A549 (cell line): Measurements from ENCODE around the gene ITGAL. TPM values are rescaled to one million over a fixed set of nuclear protein-coding genes. Genes with fewer than 3 reads are reported as not detected.

Source experiments
- ATAC-seq, 2 experiments: fragments of 200-7000 bp in 1 of 2; fragments of >200 bp in 1 of 2; cut with Nextera tagmentation in 1 of 2; cut with Tn5 transposase in 1 of 2; 3 replicates each; pipeline versions ENCODE4 v1.8.0 to v1.9.1; 2018 to 2020; ENCODE audit warnings: mild to moderate bottlenecking in 1 of 2, moderate library complexity in 1 of 2
- CTCF ChIA-PET: fragments of 300-600 bp; sonication (Branson Sonifier 250); formaldehyde crosslinking; extraction: SDS; loops from one replicate; lab custom pipeline; 2021; ENCODE audit warnings: antibody characterized with exemption, inconsistent platforms; lab: Yijun Ruan, JAX
- POLR2A ChIA-PET: fragments of 350-600 bp; formaldehyde crosslinking; extraction: SDS; loops from one replicate; lab custom pipeline; 2021; ENCODE audit warnings: antibody characterized with exemption, inconsistent platforms; lab: Yijun Ruan, JAX
- DNase-seq, 2 experiments: peaks; one replicate each; pipeline versions ENCODE4 v3.0.0 to v3.0.0-alpha.2; 2011 to 2016; ENCODE audit warnings: low read depth in 1 of 2, low spot score in 1 of 2
- FAIRE-seq: peaks from 2 replicates; lab custom pipeline; 2011; peaks lifted over from hg19 to GRCh38; lab: Jason Lieb, UNC
- H3K27ac ChIP-seq, 2 experiments: fragments of >200 bp; sonication (Bioruptor Twin); formaldehyde crosslinking; 3 replicates each; pipeline ENCODE4 v1.5.1; 2016 to 2017
- H3K4me1 ChIP-seq: fragments of >200 bp; sonication (Bioruptor Twin); formaldehyde crosslinking; 3 replicates; pipeline ENCODE4 v1.6.1; 2016
- H3K4me2 ChIP-seq: fragments of >200 bp; sonication (Bioruptor Twin); formaldehyde crosslinking; 3 replicates; pipeline ENCODE4 v1.6.1; 2016
- H3K4me3 ChIP-seq: fragments of >200 bp; sonication (Bioruptor Twin); formaldehyde crosslinking; 3 replicates; pipeline ENCODE4 v1.5.1; 2016
- H3K9me3 ChIP-seq: fragments of >200 bp; sonication (Bioruptor Twin); formaldehyde crosslinking; 3 replicates; pipeline ENCODE4 v1.6.1; 2016
- BCL3 ChIP-seq: fragments of >200 bp; sonication (Bioruptor Twin); formaldehyde crosslinking; IDR thresholded peaks from 3 replicates; pipeline ENCODE4 v1.6.1; 2016
- CTCF ChIP-seq: fragments of >200 bp; sonication (Bioruptor Twin); formaldehyde crosslinking; IDR thresholded peaks from 3 replicates; pipeline ENCODE4 v1.5.1; 2016
- E2F6 ChIP-seq: IDR thresholded peaks from 2 replicates; pipeline ENCODE4 v1.6.1; 2012; ENCODE audit warnings: low read depth, borderline replicate concordance
- ESRRA ChIP-seq: fragments of 150-350 bp; IDR thresholded peaks from 2 replicates; pipeline ENCODE4 v1.6.1; 2014; ENCODE audit warnings: mild to moderate bottlenecking, low read length, borderline replicate concordance
- FOSB ChIP-seq: fragments of 250-450 bp; sonication (Bioruptor Pico); IDR thresholded peaks from 2 replicates; pipeline ENCODE4 v1.5.0; 2020; ENCODE audit warnings: mild to moderate bottlenecking, moderate library complexity
- FOSL2 ChIP-seq, 2 experiments: fragments of 450-650 bp in 1 of 2; fragments of >200 bp in 1 of 2; sonication (Bioruptor Twin) in 1 of 2; formaldehyde crosslinking; IDR thresholded peaks; 2 replicates each; pipeline versions ENCODE4 v1.5.0 to v1.6.1; 2016 to 2020; ENCODE audit warnings: mild to moderate bottlenecking in 1 of 2, moderate library complexity in 1 of 2
- FOXS1 ChIP-seq: fragments of 250-450 bp; sonication (Bioruptor Pico); IDR thresholded peaks from 2 replicates; pipeline ENCODE4 v1.5.0; 2020; ENCODE audit warnings: mild to moderate bottlenecking, moderate library complexity
- GATA3 ChIP-seq: IDR thresholded peaks from 2 replicates; pipeline ENCODE4 v1.6.1; 2012; ENCODE audit warnings: borderline replicate concordance
- HMGXB4 ChIP-seq: fragments of 250-450 bp; sonication (Bioruptor Pico); IDR thresholded peaks from 2 replicates; pipeline ENCODE4 v1.5.0; 2021; ENCODE audit warnings: mild to moderate bottlenecking, moderate library complexity, borderline replicate concordance
- HOXA7 ChIP-seq: fragments of 250-450 bp; sonication (Bioruptor Pico); IDR thresholded peaks from 2 replicates; pipeline ENCODE4 v1.5.0; 2020; ENCODE audit warnings: mild to moderate bottlenecking, moderate library complexity
- HOXB5 ChIP-seq: fragments of 250-450 bp; sonication (Bioruptor Pico); IDR thresholded peaks from 2 replicates; pipeline ENCODE4 v1.5.0; 2020; ENCODE audit warnings: mild to moderate bottlenecking, moderate library complexity
- KDM1A ChIP-seq: fragments of 200-600 bp; sonication (generic); IDR thresholded peaks from 2 replicates; pipeline ENCODE4 v1.6.1; 2016; ENCODE audit warnings: low read depth, mild to moderate bottlenecking
- KDM5A ChIP-seq: fragments of 200-600 bp; sonication (generic); IDR thresholded peaks from 2 replicates; pipeline ENCODE4 v1.6.1; 2016; ENCODE audit warnings: antibody characterized with exemption, mild to moderate bottlenecking
- MAZ ChIP-seq: fragments of 150-350 bp; IDR thresholded peaks from 2 replicates; pipeline ENCODE4 v1.6.1; 2014; ENCODE audit warnings: antibody characterized with exemption, low read depth, low read length, borderline replicate concordance
- MYC ChIP-seq: IDR thresholded peaks from 2 replicates; pipeline ENCODE4 v1.6.1; 2012; ENCODE audit warnings: mild to moderate bottlenecking, inconsistent platforms, low read length, improper control_type of control experiment, borderline replicate concordance
- NPAS2 ChIP-seq: fragments of 250-450 bp; sonication (Bioruptor Pico); IDR thresholded peaks from 2 replicates; pipeline ENCODE4 v1.8.0; 2022; ENCODE audit warnings: mild to moderate bottlenecking, moderate library complexity, borderline replicate concordance
- NR3C1 ChIP-seq: fragments of >200 bp; sonication (Bioruptor Twin); formaldehyde crosslinking; IDR thresholded peaks from 3 replicates; pipeline ENCODE4 v1.6.1; 2017
- POLR2A ChIP-seq: IDR thresholded peaks from 2 replicates; pipeline ENCODE4 v1.6.1; 2012; ENCODE audit warnings: mild to moderate bottlenecking, low read length
- POLR2AphosphoS2 ChIP-seq: conservative IDR thresholded peaks from 2 replicates; pipeline ENCODE4 v1.6.1; 2012; ENCODE audit warnings: low read length, improper control_type of control experiment, inconsistent platforms
- RAD21 ChIP-seq, 2 experiments: fragments of >200 bp in 1 of 2; sonication (Bioruptor Twin) in 1 of 2; formaldehyde crosslinking in 1 of 2; IDR thresholded peaks in 1 of 2; conservative IDR thresholded peaks in 1 of 2; 2 replicates in 1 of 2; 3 replicates in 1 of 2; pipeline ENCODE4 v1.6.1; 2012 to 2018; ENCODE audit warnings: inconsistent platforms in 1 of 2
- RARB ChIP-seq: fragments of 250-450 bp; sonication (Bioruptor Pico); IDR thresholded peaks from 2 replicates; pipeline ENCODE4 v1.8.0; 2021; ENCODE audit warnings: mild to moderate bottlenecking, moderate library complexity
- RCOR1 ChIP-seq: fragments of 150-350 bp; IDR thresholded peaks from 2 replicates; pipeline ENCODE4 v1.6.1; 2014; ENCODE audit warnings: antibody characterized with exemption, low read length, low read depth
- REST ChIP-seq: fragments of 200-600 bp; sonication (generic); IDR thresholded peaks from 2 replicates; pipeline ENCODE4 v1.6.1; 2016; ENCODE audit warnings: antibody characterized with exemption, mild to moderate bottlenecking, moderate library complexity
- SREBF2 ChIP-seq: fragments of 450-650 bp; IDR thresholded peaks from 2 replicates; pipeline ENCODE4 v1.6.1; 2014; ENCODE audit warnings: mild to moderate bottlenecking, moderate library complexity
- ZFP36 ChIP-seq: fragments of 450-650 bp; IDR thresholded peaks from 2 replicates; pipeline ENCODE4 v1.6.1; 2014; ENCODE audit warnings: borderline replicate concordance; ENCODE audit not compliant: partially characterized antibody
- WGBS: methylation state at CpG from one replicate; pipeline ENCODE4 v1.1.6; 2017; ENCODE audit errors: missing lambda C conversion rate; 5-methylcytosine and 5-hydroxymethylcytosine counted together
- polyA plus RNA-seq, 4 experiments: library from polyadenylated mRNA; depleted of rRNA in 3 of 4; stranded (reverse); fragments of >200 nt; fragmentation: RNase III in 1 of 4; extraction: RNeasy Plus Mini Kit Qiagen cat#74134 plus additional on column Dnase treatment in 1 of 4; gene quantifications; 2 replicates in 3 of 4; 3 replicates in 1 of 4; pipeline ENCODE4 v1.2.3, GENCODE V29; 2011 to 2017

The ITGAL gene
- polyA plus RNA-seq, 2 of the 4 experiments (the other 2 are of a cell fraction), result 0.17 to 0.94 TPM

GRCh38 chr16:30556125-30556473 lies 83.6 kb downstream of the ITGAL start (continued):
- no peak for TF ChIP-seq GATA3
- TF ChIP-seq SREBF2, result no peak

- FAIRE-seq (no peak), ATAC-seq (peak; percentile 14 to 15; a peak in 4 of 6 replicates)
- peak overlapping the region; percentile 89 for H3K4me2 ChIP-seq
- CTCF ChIA-PET, result interaction anchor here (0.6 to 2.8 kb wide), 16 partner anchors 8 to 127 kb away, joined by 3 to 10 read pairs (median 6); partner anchors contain the start of genes DCTPP1 and ZNF688
- H3K9me3 ChIP-seq, result no peaks in the 10 kb centered on the region
- TF ChIP-seq FOSB (CRISPR knock-in tag) (no peak), RCOR1 (no peak), E2F6 (no peak), GATA3 (no peak), MAZ (no peak), POLR2AphosphoS2 (no peak), FOSL2 (IDR thresholded peaks at IDR 0.05) (no peak), FOSL2 (CRISPR knock-in tag; IDR thresholded peaks at IDR 0.05) (no peak), RARB (no peak), FOXS1 (no peak), NR3C1 (no peak), ZFP36 (no peak), NPAS2 (CRISPR knock-in tag) (no peak), CTCF (no peak)
- TF ChIP-seq, all 56 proteins: peak for 0
- H3K4me3 ChIP-seq, result peak overlapping the region; percentile 82
- H3K27ac ChIP-seq, result peak overlapping the region; percentile 93 to 98
- DNase-seq, result no peak
- POLR2A ChIA-PET, result interaction anchor here (0.6 to 2.8 kb wide), 8 partner anchors 9 to 98 kb away, joined by 3 to 44 read pairs (median 10); partner anchors contain the start of genes ZNF688 and ZNF747
- 0% methylated on average over 1 of the region's 17 CpGs for WGBS
- peaks cover 4% of the 10 kb centered on the region; the same call in 1 of the 3 replicates for H3K4me1 ChIP-seq
Measured at GRCh38 chr16:30557707-30557956, 85.1 kb downstream of the ITGAL start.

- Histone ChIP-seq H3K27ac (peak within 1 kb of the TSS; percentile 93 to 98), H3K4me2 (peak within 1 kb of the TSS; percentile 89), H3K4me1 (peaks cover 4% of the 10 kb centered on the region; the same call in 1 of the 3 replicates), H3K4me3 (peak within 1 kb of the TSS; percentile 82), H3K9me3 (no peaks in the 10 kb centered on the region)
- CTCF ChIA-PET, result interaction anchor here (0.7 to 2.8 kb wide), 18 partner anchors 8 to 128 kb away, joined by 3 to 10 read pairs (median 6); partner anchors contain the start of genes DCTPP1 and ZNF688
- FAIRE-seq (no peak), ATAC-seq (peak; percentile 96 to 97), DNase-seq (peak; percentile 96 to 99)
- WGBS, result 2% methylated on average over 34 of the region's 74 CpGs
- POLR2A ChIA-PET, result interaction anchor here (0.6 to 2.8 kb wide), 23 partner anchors 9 to 187 kb away, joined by 3 to 44 read pairs (median 5); partner anchors contain the start of genes DCTPP1, SEPHS2, ZNF688 and ZNF689
- TF ChIP-seq POLR2A (peak; percentile 55), HOXB5 (CRISPR knock-in tag) (peak; percentile 70; the same call in 1 of the 2 replicates), BCL3 (peak; percentile 59; the same call in 1 of the 3 replicates), MYC (peak; percentile 57; the same call in 1 of the 2 replicates), HOXA7 (no peak), FOSL2 (IDR thresholded peaks at IDR 0.05) (no peak), FOSL2 (CRISPR knock-in tag; IDR thresholded peaks at IDR 0.05) (peak; percentile 89), KDM5A (no peak), HMGXB4 (no peak), KDM1A (no peak), REST (peak; percentile 74), ESRRA (no peak), RAD21 (conservative IDR thresholded peaks at IDR 0.05 in 1 of 2, IDR thresholded peaks at IDR 0.05 in 1 of 2) (peak in 1 of 2 experiments; percentile 19; a peak in 1 of 5 replicates)
Measured at GRCh38 chr16:30557957-30558788, 85.6 kb downstream of the ITGAL start, which contains the start of gene ZNF764. Gene ZNF764, minus strand, starts transcription at chr16:30558374. Its CDS starts 192 bp downstream, at chr16:30558182.
